ENCODE data around the gene LSS.

Gene LSS

GRCh38 chr21:46217511-46218196 lies 10.9 kb downstream of the LSS start:
- no peak for DNase-seq

GRCh38 chr21:46216132-46216747 lies 12.3 kb downstream of the LSS start:
- no peak for DNase-seq

- no peak for DNase-seq
Measured at GRCh38 chr21:46215436-46216131, 13.0 kb downstream of the LSS start.

- DNase-seq: no peak
Measured at GRCh38 chr21:46214478-46215340, 13.9 kb downstream of the LSS start.

- no peak for DNase-seq
Measured at GRCh38 chr21:46213620-46214286, 14.8 kb downstream of the LSS start.

GRCh38 chr21:46212721-46213484 lies 15.7 kb downstream of the LSS start:
- no peak for DNase-seq

- DNase-seq: no peak
Measured at GRCh38 chr21:46211786-46212720, 16.5 kb downstream of the LSS start.

GRCh38 chr21:46211376-46211775 lies 17.2 kb downstream of the LSS start:
- DNase-seq: no peak

GRCh38 chr21:46210378-46211136 lies 18.0 kb downstream of the LSS start:
- DNase-seq: no peak

GRCh38 chr21:46208761-46209721 lies 19.5 kb downstream of the LSS start:
- no peak for DNase-seq

GRCh38 chr21:46207920-46208591 lies 20.5 kb downstream of the LSS start:
- DNase-seq: no peak

- no peak for DNase-seq
Measured at GRCh38 chr21:46207006-46207919, 21.3 kb downstream of the LSS start.

GRCh38 chr21:46206163-46207005 lies 22.2 kb downstream of the LSS start:
- DNase-seq: no peak

- DNase-seq: no peak
Measured at GRCh38 chr21:46205766-46206162, 22.8 kb downstream of the LSS start.

GRCh38 chr21:46205166-46205565 lies 23.4 kb downstream of the LSS start:
- DNase-seq: no peak

GRCh38 chr21:46203203-46203600 lies 25.4 kb downstream of the LSS start:
- DNase-seq: no peak
